Activated CD4-positive, alpha-beta T cell treated with anti-CD3 and anti-CD28 coated beads, Interleukin-10, Interleukin-2, amounts not matched to agents 100 ng/mL and 50 ng/mL, durations not matched to agents 16 hours and 8 hours (primary cell): ENCODE data around the gene PCK2.

Experiments used
- DNase-seq: peaks from one replicate; pipeline ENCODE4 v3.0.0-alpha.2; 2020

PCK2 gene

GRCh38 chr14:24121210-24121609 is 27.1 kb downstream of the PCK2 start:
- no peak for DNase-seq

GRCh38 chr14:24122416-24122815 is 28.3 kb downstream of the PCK2 start:
- no peak for DNase-seq

- no peak for DNase-seq
Measured at GRCh38 chr14:24122898-24123297, 28.8 kb downstream of the PCK2 start.

- no peak for DNase-seq
Measured at GRCh38 chr14:24123424-24124417, 29.6 kb downstream of the PCK2 start.

- no peak for DNase-seq
Measured at GRCh38 chr14:24126939-24127338, 32.8 kb downstream of the PCK2 start.

GRCh38 chr14:24127673-24128072 is 33.6 kb downstream of the PCK2 start:
- DNase-seq = no peak

- DNase-seq = no peak
Measured at GRCh38 chr14:24129410-24129998, 35.4 kb downstream of the PCK2 start.

- DNase-seq = no peak
Measured at GRCh38 chr14:24130380-24130716, 36.2 kb downstream of the PCK2 start, which contains the start of gene FITM1. Gene FITM1 (plus strand): TSS chr14:24130659. CDS start chr14:24131564, 905 bp downstream.

- no peak for DNase-seq
Measured at GRCh38 chr14:24130717-24131548, 36.8 kb downstream of the PCK2 start.

- DNase-seq = no peak
Measured at GRCh38 chr14:24131549-24131966, 37.4 kb downstream of the PCK2 start.

- DNase-seq = no peak
Measured at GRCh38 chr14:24132061-24132685, 38.1 kb downstream of the PCK2 start.

GRCh38 chr14:24132976-24133375 is 38.9 kb downstream of the PCK2 start:
- DNase-seq = no peak

GRCh38 chr14:24133735-24134134 is 39.6 kb downstream of the PCK2 start:
- DNase-seq = no peak

- no peak for DNase-seq
Measured at GRCh38 chr14:24135584-24135833, 41.4 kb downstream of the PCK2 start.

- peak; percentile 96 for DNase-seq
Measured at GRCh38 chr14:24135834-24136683, 41.9 kb downstream of the PCK2 start, which contains the start of gene PSME1. Gene PSME1 (plus strand): TSS chr14:24136194. CDS start chr14:24136263, 69 bp downstream.

- DNase-seq = peak; percentile 32
Measured at GRCh38 chr14:24136684-24137528, 42.8 kb downstream of the PCK2 start.

GRCh38 chr14:24137529-24138395 is 43.7 kb downstream of the PCK2 start:
- DNase-seq = no peak

GRCh38 chr14:24138396-24139271 is 44.5 kb downstream of the PCK2 start:
- DNase-seq = no peak
